GM18499 (cell line): ENCODE measurements around the gene TTC22.

ENCODE experiments used
- ATAC-seq: cut with Tn5 transposase; IDR thresholded peaks from one replicate; pipeline ENCODE4 v1.9.1; 2021; ENCODE audit warnings: moderate number of reproducible peaks; ENCODE audit not compliant: insufficient read depth, unreplicated experiment

Gene TTC22

GRCh38 chr1:54835131-54835898 is 34.2 kb upstream of the TTC22 start:
- ATAC-seq: no peak

GRCh38 chr1:54834007-54834541 is 33.0 kb upstream of the TTC22 start:
- ATAC-seq: no peak

GRCh38 chr1:54833121-54833520 is 32.0 kb upstream of the TTC22 start:
- no peak for ATAC-seq

- ATAC-seq: no peak
These were observed 25.2 kb upstream of the TTC22 start for GRCh38 chr1:54826226-54826816.

GRCh38 chr1:54825696-54826095 is 24.6 kb upstream of the TTC22 start:
- ATAC-seq: no peak

- ATAC-seq: no peak
These were observed 22.5 kb upstream of the TTC22 start for GRCh38 chr1:54823670-54824069.

DNA sequence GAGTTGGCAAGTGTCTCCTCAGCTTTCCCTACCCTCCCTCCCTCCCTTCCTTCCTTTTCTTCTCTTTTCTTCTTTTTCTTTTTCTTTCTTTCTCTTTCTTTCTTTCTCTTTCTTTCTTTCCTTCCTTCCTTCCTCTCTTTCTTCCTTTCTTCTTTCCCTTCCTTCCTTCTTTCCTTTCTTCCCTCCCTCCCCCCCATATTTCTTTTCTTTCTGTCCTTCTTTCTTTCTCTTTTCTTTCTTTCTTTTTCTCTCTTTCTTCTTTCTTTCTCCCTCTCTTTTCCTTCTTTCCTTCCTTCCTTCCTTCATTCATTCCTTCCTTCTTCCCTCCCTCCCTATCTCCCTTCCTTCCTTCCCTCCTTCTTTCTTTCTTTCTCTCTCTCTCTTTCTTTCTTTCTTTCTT is 18.6 kb upstream of the TTC22 start:
- ATAC-seq: no peak

DNA sequence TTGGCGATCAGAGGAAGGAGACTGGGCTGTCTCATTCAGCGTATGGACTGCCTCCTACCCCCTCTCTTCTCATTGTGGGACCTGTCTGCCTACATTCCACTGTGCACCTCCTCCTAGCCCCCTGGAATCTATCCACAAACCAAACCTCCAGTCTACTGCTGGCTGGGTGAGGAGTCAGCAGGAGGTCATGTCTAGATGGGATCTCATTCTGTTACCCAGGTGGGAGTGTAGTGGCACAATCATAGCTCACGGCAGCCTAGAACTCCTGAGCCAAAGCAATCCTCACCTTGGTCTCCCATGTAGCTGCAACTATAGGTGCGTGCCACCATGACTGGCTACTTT is 18.0 kb upstream of the TTC22 start:
- no peak for ATAC-seq

- ATAC-seq: no peak
These were observed 17.5 kb upstream of the TTC22 start for GRCh38 chr1:54818461-54819194.

DNA sequence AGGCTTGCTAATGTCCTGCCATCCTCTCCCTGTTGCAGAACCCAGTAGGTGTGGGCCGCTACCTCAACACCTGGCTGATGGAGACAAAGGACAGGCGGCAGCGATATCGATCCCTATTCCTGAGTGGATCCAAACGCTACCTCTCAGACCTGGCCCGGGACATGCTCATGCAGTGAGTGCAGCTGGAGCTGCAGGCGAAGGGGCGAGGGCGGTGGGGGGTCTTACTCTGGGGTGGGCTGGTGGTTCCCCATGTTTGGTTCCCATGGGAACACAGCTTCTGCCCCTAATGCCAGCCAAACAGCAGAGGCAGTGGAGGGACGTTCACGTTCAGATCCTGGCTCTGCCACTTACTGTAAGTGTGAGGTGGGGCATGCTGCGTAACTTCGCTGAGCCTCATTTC is 15.8 kb upstream of the TTC22 start:
- no peak for ATAC-seq

- ATAC-seq: no peak
These were observed 15.0 kb upstream of the TTC22 start for GRCh38 chr1:54816130-54816529.

GRCh38 chr1:54815086-54815876 is 14.2 kb upstream of the TTC22 start:
- no peak for ATAC-seq

- ATAC-seq: no peak
These were observed 13.4 kb upstream of the TTC22 start for GRCh38 chr1:54814571-54814970.

- ATAC-seq: no peak
These were observed 13.0 kb upstream of the TTC22 start for GRCh38 chr1:54814126-54814498.

GRCh38 chr1:54813485-54814125 is 12.5 kb upstream of the TTC22 start:
- ATAC-seq: no peak

- no peak for ATAC-seq
These were observed 11.8 kb upstream of the TTC22 start for GRCh38 chr1:54812801-54813484.

DNA sequence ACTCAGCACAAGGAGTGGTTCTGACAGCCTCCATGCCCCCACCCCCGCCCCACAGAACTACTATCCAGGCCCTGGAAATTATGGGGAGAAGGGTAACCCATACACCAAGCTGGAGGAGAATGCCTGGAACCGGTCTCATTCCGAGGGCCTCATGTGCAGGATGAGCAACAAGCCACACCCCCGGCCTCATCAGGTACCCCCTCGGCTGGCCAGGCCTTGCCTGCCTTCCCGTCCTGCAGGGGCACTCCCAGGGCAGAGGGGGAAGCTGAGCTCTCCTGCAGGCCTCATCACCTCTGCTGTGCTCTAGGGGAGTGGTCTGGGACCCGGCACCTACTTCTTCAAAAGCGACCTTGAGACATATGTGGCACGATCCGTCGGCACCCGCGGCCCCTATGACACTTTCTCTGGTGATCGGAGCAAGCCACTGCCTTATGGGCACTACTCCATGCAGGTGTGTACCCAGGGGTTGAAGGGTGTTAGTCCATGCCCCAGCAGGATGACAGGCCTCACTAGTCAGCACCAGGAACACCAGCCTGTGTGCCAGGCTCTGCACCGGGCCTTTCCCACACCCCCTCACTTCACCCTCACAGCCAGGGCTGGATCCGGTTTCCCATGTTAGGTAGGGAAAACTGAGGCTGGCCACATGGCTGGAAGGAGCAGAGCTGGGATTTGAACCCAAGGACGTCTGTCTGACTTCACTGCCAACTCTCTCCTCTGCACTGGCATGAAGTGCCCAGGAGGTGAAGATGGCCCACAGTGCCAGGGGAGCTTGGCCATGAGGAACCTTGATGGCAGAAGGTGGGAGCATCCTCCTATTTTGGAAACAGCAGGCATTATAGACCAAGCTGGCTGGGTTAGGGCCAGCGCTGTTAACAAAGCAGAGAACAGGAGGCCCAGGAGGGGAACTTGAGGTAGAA is 10.9 kb upstream of the TTC22 start:
- no peak for ATAC-seq

DNA sequence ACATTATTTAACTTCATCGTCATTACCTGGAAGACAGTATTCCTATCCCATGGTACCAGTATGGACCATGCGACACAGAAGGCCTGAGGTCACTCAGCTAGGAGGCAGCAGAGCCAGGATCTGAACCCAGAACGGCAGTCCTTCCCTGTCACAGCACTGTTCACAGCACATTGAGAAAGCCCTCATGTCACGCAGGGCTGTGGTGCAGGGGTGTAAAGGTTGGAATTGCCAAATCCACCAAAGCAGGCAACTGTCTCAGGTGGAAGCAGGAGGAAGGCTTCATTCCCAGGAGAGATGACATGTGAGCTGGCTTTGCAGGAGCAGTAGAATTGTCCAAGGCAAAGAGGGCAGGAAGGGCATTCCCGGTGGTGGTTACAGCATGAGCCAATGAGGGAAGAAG is 9.9 kb upstream of the TTC22 start:
- ATAC-seq: no peak
